Measurements from ENCODE around the gene ANKRD11. TPM values are rescaled to one million over a fixed set of nuclear protein-coding genes. Genes with fewer than 3 reads are reported as not detected.

Gene ANKRD11
- polyA plus RNA-seq, 1 experiment = 48.1 TPM

- H3K27ac ChIP-seq (ENCODE audit: low read depth, low read length) = no peak overlapping the region
- CTCF ChIA-PET = no interaction called here
- H3K27me3 ChIP-seq (ENCODE audit: control insufficient read depth, insufficient read depth, low read length) = no peaks in the 10 kb centered on the region
- H3K9me3 ChIP-seq (ENCODE audit: control insufficient read depth, insufficient read depth, low read length) = peaks cover 14% of the 10 kb centered on the region; the same call in 1 of the 2 replicates
- POLR2A ChIA-PET = interaction anchor here (0.7 to 1.0 kb wide), 2 partner anchors 10 to 282 kb away, joined by 3 to 5 read pairs; no protein-coding TSS in a partner anchor
- H3K4me3 ChIP-seq (ENCODE audit: low read depth, low read length) = no peak overlapping the region
- TF ChIP-seq, protein P1, sequence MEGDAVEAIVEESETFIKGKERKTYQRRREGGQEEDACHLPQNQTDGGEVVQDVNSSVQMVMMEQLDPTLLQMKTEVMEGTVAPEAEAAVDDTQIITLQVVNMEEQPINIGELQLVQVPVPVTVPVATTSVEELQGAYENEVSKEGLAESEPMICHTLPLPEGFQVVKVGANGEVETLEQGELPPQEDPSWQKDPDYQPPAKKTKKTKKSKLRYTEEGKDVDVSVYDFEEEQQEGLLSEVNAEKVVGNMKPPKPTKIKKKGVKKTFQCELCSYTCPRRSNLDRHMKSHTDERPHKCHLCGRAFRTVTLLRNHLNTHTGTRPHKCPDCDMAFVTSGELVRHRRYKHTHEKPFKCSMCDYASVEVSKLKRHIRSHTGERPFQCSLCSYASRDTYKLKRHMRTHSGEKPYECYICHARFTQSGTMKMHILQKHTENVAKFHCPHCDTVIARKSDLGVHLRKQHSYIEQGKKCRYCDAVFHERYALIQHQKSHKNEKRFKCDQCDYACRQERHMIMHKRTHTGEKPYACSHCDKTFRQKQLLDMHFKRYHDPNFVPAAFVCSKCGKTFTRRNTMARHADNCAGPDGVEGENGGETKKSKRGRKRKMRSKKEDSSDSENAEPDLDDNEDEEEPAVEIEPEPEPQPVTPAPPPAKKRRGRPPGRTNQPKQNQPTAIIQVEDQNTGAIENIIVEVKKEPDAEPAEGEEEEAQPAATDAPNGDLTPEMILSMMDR (IDR thresholded peaks at IDR 0.05; ENCODE audit: low read depth, low read length) = no peak
- no peak for DNase-seq (ENCODE audit: low read depth, low spot score)
Observed at GRCh38 chr16:89312194-89312593, 178.2 kb downstream of the ANKRD11 start.

GRCh38 chr16:89311636-89312035 is 178.7 kb downstream of the ANKRD11 start:
- peaks cover 8% of the 10 kb centered on the region; the same call in 1 of the 2 replicates for H3K9me3 ChIP-seq (ENCODE audit: control insufficient read depth, insufficient read depth, low read length)
- ChIA-PET CTCF (no interaction called here), POLR2A (interaction anchor here (0.7 to 1.0 kb wide), 2 partner anchors 11 to 283 kb away, joined by 3 to 5 read pairs; no protein-coding TSS in a partner anchor)
- TF ChIP-seq, protein P1 (IDR thresholded peaks at IDR 0.05; ENCODE audit: low read depth, low read length) = no peak
- no peak overlapping the region for H3K27ac ChIP-seq (ENCODE audit: low read depth, low read length)
- DNase-seq (ENCODE audit: low read depth, low spot score) = no peak
- H3K4me3 ChIP-seq (ENCODE audit: low read depth, low read length) = no peak overlapping the region
- no peaks in the 10 kb centered on the region for H3K27me3 ChIP-seq (ENCODE audit: control insufficient read depth, insufficient read depth, low read length)

GRCh38 chr16:89309438-89310122 is 180.8 kb downstream of the ANKRD11 start:
- ChIA-PET CTCF (no interaction called here), POLR2A (no interaction called here)
- Histone ChIP-seq H3K27me3 (ENCODE audit: control insufficient read depth, insufficient read depth, low read length) (no peaks in the 10 kb centered on the region), H3K27ac (ENCODE audit: low read depth, low read length) (no peak overlapping the region), H3K4me3 (ENCODE audit: low read depth, low read length) (no peak overlapping the region), H3K9me3 (ENCODE audit: control insufficient read depth, insufficient read depth, low read length) (peaks cover 8% of the 10 kb centered on the region; the same call in 1 of the 2 replicates)
- TF ChIP-seq, protein P1 (IDR thresholded peaks at IDR 0.05; ENCODE audit: low read depth, low read length) = no peak
- no peak for DNase-seq (ENCODE audit: low read depth, low spot score)

DNA sequence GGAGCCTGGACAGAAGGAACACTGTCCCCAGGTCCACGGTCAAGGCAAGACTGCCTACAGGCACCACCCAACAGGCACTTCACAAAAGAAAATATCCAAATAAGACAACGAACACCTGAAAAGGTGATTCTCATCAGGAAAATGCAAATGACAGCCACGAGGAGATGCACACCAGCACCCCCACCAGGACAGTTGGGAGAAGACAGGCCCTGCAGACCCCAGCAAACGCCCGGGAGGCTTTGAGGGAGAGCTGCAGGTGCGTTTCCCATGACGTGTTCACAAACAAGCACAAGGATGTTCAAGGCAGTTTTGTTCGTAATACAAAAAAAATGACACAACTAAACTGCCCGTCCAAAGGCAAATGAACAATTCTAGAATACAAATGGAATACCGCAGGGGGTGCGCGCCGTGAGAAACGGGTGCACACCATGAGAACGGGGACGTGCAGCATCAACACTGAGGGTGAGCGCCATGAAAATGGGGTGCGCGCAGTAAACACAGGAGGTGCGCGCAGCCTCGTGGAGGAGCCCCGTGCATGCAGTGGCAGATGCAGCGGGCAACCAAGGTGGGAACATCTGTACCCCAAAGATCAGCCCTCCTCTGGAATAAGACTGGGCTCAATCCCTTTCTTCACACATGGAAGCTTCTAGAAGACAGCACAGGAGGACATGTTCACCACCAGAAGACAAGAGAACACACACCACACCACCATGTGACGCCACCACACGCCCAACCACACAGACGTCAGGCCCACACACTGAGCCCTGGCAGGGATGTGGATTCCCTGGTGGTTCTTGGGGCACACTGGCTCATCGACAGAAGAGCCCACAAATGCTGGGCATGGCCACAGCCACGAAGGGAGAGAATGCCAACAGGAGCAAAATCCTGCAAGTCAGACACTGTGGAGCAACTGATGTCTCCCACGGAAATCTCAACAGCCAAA is 181.7 kb downstream of the ANKRD11 start:
- no peak for DNase-seq (ENCODE audit: low read depth, low spot score)
- peaks cover 8% of the 10 kb centered on the region; the same call in 1 of the 2 replicates for H3K9me3 ChIP-seq (ENCODE audit: control insufficient read depth, insufficient read depth, low read length)
- POLR2A ChIA-PET = no interaction called here
- no peaks in the 10 kb centered on the region for H3K27me3 ChIP-seq (ENCODE audit: control insufficient read depth, insufficient read depth, low read length)
- no peak overlapping the region for H3K4me3 ChIP-seq (ENCODE audit: low read depth, low read length)
- no peak overlapping the region for H3K27ac ChIP-seq (ENCODE audit: low read depth, low read length)
- TF ChIP-seq, protein P1 (IDR thresholded peaks at IDR 0.05; ENCODE audit: low read depth, low read length) = peak; percentile 41; the same call in 1 of the 2 replicates
- CTCF ChIA-PET = no interaction called here
